ENCODE data around the gene NLRC4. TPM values are rescaled to one million over a fixed set of nuclear protein-coding genes. Genes with fewer than 3 reads are reported as not detected.

The NLRC4 gene
- total RNA-seq, 1 donor from 2014 or later, result not detected

- H3K9me3 Mint-ChIP-seq, result no peaks in the 10 kb centered on the region
- H3K4me2 ChIP-seq, result no peak overlapping the region
- H2AFZ ChIP-seq (replicated peaks), result no peak overlapping the region
- H3K36me3 ChIP-seq, result peaks cover 4% of the 10 kb centered on the region
- H3F3A ChIP-seq (ENCODE audit: low read depth), result peaks cover 8% of the 10 kb centered on the region
- TF ChIP-seq EZH2 (IDR thresholded peaks at IDR 0.05), result no peak
- TF ChIP-seq, protein P1, sequence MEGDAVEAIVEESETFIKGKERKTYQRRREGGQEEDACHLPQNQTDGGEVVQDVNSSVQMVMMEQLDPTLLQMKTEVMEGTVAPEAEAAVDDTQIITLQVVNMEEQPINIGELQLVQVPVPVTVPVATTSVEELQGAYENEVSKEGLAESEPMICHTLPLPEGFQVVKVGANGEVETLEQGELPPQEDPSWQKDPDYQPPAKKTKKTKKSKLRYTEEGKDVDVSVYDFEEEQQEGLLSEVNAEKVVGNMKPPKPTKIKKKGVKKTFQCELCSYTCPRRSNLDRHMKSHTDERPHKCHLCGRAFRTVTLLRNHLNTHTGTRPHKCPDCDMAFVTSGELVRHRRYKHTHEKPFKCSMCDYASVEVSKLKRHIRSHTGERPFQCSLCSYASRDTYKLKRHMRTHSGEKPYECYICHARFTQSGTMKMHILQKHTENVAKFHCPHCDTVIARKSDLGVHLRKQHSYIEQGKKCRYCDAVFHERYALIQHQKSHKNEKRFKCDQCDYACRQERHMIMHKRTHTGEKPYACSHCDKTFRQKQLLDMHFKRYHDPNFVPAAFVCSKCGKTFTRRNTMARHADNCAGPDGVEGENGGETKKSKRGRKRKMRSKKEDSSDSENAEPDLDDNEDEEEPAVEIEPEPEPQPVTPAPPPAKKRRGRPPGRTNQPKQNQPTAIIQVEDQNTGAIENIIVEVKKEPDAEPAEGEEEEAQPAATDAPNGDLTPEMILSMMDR (IDR thresholded peaks at IDR 0.05), result no peak
- no peak for TF ChIP-seq EZH2phosphoT487 (IDR thresholded peaks at IDR 0.05)
- no peaks in the 10 kb centered on the region for H3K79me2 ChIP-seq (ENCODE audit: low read depth)
- H3K27ac Mint-ChIP-seq, result no peak overlapping the region
- DNase-seq (ENCODE audit: low spot score), result no peak
- H3K4me3 ChIP-seq, result no peak overlapping the region
- no peak overlapping the region for H3K4me3 Mint-ChIP-seq
- H3K36me3 Mint-ChIP-seq, result peaks cover 6% of the 10 kb centered on the region
- no peaks in the 10 kb centered on the region for H3K9me3 ChIP-seq (ENCODE audit: low read depth)
- H3K27me3 Mint-ChIP-seq (ENCODE audit: insufficient read depth, low read depth), result no peaks in the 10 kb centered on the region
- H3K27me3 ChIP-seq, result no peaks in the 10 kb centered on the region
- H3K4me1 Mint-ChIP-seq, result no peaks in the 10 kb centered on the region
- no peaks in the 10 kb centered on the region for H3K4me1 ChIP-seq
- H3K9ac ChIP-seq, result no peak overlapping the region
- no peak overlapping the region for H3K27ac ChIP-seq
- no peaks in the 10 kb centered on the region for H4K20me1 ChIP-seq (ENCODE audit: low read depth)
Observed at GRCh38 chr2:32189011-32189410, 75.7 kb downstream of the NLRC4 start.

- no peak overlapping the region for H3K4me3 Mint-ChIP-seq
- no peaks in the 10 kb centered on the region for H3F3A ChIP-seq (ENCODE audit: low read depth)
Observed at GRCh38 chr2:32182667-32183066, 82.0 kb downstream of the NLRC4 start.

More at GRCh38 chr2:32182667-32183066, 82.0 kb downstream of the NLRC4 start:
- TF ChIP-seq EZH2 (IDR thresholded peaks at IDR 0.05) (no peak), EZH2phosphoT487 (IDR thresholded peaks at IDR 0.05) (no peak)
- TF ChIP-seq, protein P1 (IDR thresholded peaks at IDR 0.05), result no peak
- Histone ChIP-seq H3K36me3 (no peaks in the 10 kb centered on the region), H3K4me1 (no peaks in the 10 kb centered on the region), H3K4me3 (no peak overlapping the region), H3K4me2 (no peak overlapping the region), H3K79me2 (ENCODE audit: low read depth) (no peaks in the 10 kb centered on the region), H3K27me3 (no peaks in the 10 kb centered on the region), H3K9ac (no peak overlapping the region), H2AFZ (replicated peaks) (no peak overlapping the region), H4K20me1 (ENCODE audit: low read depth) (no peaks in the 10 kb centered on the region), H3K27ac (no peak overlapping the region), H3K9me3 (ENCODE audit: low read depth) (no peaks in the 10 kb centered on the region)
- Mint-ChIP-seq H3K4me1 (no peaks in the 10 kb centered on the region), H3K27ac (no peak overlapping the region), H3K9me3 (no peaks in the 10 kb centered on the region), H3K36me3 (peaks cover 6% of the 10 kb centered on the region), H3K27me3 (ENCODE audit: insufficient read depth, low read depth) (peaks cover 3% of the 10 kb centered on the region)
- DNase-seq (ENCODE audit: low spot score), result no peak

Small RNAs within 50 kb of the gene (small RNA-seq; reads per million reads assigned to genes)
- gene RNU6-647P, result not detected

Other genes starting within 250 kb of the NLRC4 start
- gene DPY30, start 225.1 kb downstream of the NLRC4 start, total RNA-seq (ENCODE audit: low replicate concordance), result 110 and 199 TPM in 2 replicates
- 28.5 and 43.6 TPM in 2 replicates for gene SPAST, start 201.3 kb downstream of the NLRC4 start, total RNA-seq (ENCODE audit: low replicate concordance)
- 32.3 and 42.7 TPM in 2 replicates for gene SLC30A6, start 99.0 kb downstream of the NLRC4 start, total RNA-seq (ENCODE audit: low replicate concordance)
- 21.5 and 29.0 TPM in 2 replicates for gene YIPF4, start 13.0 kb upstream of the NLRC4 start, total RNA-seq (ENCODE audit: low replicate concordance)
- gene BIRC6, start 92.1 kb upstream of the NLRC4 start, total RNA-seq (ENCODE audit: low replicate concordance), result 69.4 and 105 TPM in 2 replicates